VCaP (cell line): Measurements from ENCODE around the gene RPGRIP1.
"Not testable (repeated sequence)": the region's sequence is repeated elsewhere in the genome, so short reads cannot be mapped to it uniquely, and the experiment has no call there.

Experiments
- H3K27ac ChIP-seq: fragments of 450-650 bp; 2 replicates; pipeline ENCODE4 v1.5.1; 2017
- TF ChIP-seq, protein P1 (sequence below): fragments of 450-650 bp; conservative IDR thresholded peaks from 2 replicates; pipeline ENCODE4 v1.5.1; 2017; ENCODE audit warnings: mild to moderate bottlenecking, moderate library complexity

RPGRIP1 gene

DNA sequence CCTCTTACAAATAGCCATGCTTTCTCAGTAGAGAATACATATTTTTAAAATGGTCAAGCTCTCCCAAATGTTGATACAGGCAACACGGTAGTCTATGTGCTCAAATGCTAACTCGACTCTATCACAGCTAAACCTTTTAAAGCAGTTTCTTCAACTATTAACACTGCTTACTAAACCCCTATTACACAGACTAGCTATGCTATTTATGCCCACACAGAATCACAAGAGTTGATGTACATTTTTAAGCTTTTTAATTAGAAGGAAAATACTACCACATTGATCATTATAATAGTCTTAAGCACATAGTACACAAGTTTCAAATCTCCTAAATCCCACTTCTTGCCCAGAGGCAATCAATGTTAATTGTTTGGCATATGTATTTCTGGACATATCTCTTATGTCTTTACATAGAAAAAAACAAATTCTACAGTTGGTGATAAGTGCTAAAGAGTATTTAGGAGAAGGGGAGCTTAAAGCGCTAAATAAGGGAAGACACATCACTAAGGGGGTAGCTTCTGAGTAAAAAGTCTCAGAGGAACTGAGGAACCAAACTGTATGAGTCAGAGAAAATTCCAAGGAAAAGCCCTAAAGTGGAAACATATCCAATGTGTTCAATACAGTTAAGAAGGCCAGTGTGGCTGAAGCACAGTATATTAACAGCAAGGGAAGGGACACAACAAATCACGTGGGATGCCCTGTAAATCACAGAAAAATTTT lies 24.3 kb upstream of the RPGRIP1 start:
- TF ChIP-seq, protein P1, sequence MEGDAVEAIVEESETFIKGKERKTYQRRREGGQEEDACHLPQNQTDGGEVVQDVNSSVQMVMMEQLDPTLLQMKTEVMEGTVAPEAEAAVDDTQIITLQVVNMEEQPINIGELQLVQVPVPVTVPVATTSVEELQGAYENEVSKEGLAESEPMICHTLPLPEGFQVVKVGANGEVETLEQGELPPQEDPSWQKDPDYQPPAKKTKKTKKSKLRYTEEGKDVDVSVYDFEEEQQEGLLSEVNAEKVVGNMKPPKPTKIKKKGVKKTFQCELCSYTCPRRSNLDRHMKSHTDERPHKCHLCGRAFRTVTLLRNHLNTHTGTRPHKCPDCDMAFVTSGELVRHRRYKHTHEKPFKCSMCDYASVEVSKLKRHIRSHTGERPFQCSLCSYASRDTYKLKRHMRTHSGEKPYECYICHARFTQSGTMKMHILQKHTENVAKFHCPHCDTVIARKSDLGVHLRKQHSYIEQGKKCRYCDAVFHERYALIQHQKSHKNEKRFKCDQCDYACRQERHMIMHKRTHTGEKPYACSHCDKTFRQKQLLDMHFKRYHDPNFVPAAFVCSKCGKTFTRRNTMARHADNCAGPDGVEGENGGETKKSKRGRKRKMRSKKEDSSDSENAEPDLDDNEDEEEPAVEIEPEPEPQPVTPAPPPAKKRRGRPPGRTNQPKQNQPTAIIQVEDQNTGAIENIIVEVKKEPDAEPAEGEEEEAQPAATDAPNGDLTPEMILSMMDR: no peak
- no peak overlapping the region; the same call in 1 of the 2 replicates for H3K27ac ChIP-seq

DNA sequence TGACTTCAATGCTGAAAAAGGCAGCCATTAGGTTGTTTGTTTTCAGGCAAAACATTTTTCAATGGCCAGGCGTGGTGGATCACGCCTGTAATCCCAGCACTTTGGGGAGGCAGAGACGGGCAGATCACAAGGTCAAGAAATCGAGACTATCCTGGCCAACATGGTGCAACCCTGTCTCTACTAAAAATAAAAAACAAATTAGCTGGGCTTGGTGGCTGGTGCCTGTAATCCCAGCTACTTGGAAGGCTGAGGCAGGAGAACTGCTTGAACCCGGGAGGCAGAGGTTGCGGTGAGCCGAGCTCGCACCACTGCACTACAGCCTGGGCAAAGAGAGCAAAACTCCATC lies 23.8 kb upstream of the RPGRIP1 start:
- H3K27ac ChIP-seq: not testable (repeated sequence)

DNA sequence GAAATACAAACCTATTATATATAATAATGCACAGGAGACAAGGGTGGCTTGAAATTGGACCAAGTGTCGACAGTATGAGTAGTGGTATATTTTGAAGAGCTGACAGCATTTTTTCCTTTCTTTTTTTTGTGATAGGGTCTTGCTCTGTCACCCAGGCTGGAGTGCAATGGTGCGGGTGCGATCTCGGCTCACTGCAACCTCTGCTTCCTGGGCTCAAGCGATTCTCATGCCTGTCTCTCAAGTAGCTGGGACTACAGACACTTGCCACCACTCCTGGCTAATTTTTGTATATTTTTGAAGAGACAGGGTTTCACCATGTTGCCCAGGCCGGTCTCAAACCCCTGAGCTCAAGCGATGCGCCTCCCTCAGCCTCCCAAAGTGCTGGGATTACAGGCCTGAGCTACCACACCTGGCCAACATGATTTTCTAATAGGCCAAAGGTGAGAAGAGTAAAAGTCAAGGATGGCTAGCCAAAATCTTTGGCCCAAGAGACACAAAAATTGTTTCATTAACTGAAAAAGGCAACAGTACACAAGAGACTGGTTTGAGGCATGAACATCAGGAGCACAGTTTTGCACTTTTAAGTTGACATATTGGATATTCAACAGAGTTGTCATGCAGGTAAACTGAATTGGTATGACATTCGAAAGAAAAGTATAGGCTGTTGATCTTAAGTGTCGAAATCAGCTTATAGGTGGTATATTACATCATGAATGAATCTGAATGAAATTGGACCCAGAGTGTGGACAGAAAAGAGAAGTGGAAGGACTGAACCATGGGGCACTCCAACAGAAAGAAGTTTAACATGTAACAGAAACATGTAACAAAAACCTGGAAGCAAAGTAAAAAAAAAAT lies 23.1 kb upstream of the RPGRIP1 start:
- TF ChIP-seq, protein P1: no peak
- H3K27ac ChIP-seq: no peak overlapping the region; the same call in 1 of the 2 replicates

DNA sequence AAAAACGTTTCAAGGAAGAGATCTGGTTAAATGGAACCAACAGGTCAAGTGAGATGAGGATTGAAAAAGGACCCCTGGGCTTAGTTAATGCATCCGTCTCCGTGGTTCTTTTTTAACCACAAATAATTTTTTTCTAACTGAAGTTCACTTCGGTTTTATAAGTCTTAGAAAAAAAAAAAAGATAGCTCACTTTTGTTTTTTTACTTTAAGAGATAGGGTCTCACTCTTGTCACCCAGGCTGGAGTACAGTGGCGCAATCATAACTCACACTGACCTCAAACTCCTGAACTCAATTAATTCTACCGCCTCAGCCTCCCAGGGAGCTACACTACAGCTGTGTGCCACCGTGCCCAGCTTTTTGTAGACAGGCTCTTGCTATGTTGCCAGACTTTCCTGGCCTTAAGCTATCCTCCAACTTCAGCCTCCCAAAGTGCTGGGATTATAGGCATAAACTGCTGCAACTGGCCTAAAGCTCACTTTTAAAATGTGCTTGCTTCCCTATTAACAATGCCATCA lies 22.4 kb upstream of the RPGRIP1 start:
- H3K27ac ChIP-seq: no peak overlapping the region
- TF ChIP-seq, protein P1: no peak

DNA sequence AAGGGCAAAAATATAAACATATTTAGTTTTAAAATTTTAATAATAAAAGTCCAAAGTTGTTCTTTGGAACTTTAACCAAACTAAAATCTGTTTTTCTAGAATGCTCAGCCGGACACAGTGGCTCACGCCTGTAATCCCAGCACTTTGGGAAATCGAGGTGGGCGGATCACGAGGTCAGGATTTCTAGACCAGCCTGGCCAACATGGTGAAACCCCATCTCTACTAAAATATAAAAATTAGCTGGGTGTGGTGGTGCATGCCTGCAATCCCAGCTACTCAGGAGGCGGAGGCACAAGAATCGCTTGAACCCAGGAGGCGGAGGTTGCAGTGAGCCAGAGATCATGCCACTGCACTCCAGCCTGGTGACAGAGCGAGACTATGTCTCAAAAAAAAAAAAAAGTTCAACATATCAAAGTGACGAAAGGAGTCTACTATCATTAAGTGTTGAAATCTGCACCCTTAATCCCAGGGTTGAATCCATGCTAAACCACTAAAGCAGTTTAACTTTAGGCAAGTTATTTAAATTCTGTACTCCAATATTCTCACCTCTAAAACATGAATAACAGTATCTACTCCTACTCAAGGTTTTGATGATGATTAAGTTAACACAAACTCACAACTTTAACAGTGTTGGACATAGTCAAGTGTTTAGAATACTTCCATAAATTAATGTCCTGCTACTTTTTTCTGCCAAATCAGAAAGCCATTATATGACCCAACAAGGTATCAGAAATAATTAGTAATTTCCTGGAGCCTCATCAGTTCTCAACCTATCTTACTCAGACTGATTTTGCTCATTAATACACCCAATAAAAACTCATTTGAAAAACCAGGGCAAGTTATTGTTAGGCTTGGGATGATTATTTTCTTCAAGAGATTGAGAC lies 21.6 kb upstream of the RPGRIP1 start:
- TF ChIP-seq, protein P1: no peak
- H3K27ac ChIP-seq: no peak overlapping the region

DNA sequence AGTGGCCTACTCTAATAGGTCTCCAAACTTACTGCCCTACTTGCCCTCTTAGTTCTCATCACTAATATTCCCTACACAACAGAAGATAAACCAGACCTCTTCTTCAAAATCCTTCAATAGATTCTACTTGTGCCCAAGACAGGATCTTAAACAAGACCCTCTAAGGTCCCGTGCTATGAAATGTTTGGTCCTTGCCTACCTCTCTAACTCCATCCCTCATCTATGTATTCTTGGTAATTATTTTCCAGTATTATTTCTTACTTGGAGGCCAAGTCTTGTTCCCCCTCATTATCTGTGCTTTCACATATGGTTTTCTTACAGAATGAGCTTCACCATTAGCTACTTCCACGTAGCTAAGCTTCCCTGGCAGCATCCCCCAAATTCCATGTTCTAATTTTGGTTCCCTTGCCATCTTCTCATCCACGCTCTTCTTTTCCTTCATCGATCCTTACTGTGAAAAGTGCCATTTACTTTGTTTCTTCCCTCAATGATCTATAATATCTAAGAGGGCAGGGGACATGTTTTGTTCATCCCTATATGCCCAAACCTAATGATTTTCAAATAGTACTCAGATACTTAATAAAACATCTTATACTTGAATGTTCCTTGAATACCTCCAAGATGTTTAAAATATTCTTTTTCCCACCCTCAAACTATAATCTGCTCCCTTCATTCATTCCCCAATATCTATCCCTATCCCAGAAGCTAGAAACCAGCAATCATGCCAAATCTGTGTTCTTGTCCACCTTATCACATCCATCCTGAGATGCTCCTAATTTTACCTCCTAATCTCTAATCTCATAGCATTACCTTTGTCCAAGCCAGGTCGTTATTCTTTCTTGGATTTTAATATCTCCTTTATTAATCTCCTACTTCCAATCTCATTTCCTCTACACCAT lies 20.7 kb upstream of the RPGRIP1 start:
- no peak overlapping the region for H3K27ac ChIP-seq
- TF ChIP-seq, protein P1: no peak

DNA sequence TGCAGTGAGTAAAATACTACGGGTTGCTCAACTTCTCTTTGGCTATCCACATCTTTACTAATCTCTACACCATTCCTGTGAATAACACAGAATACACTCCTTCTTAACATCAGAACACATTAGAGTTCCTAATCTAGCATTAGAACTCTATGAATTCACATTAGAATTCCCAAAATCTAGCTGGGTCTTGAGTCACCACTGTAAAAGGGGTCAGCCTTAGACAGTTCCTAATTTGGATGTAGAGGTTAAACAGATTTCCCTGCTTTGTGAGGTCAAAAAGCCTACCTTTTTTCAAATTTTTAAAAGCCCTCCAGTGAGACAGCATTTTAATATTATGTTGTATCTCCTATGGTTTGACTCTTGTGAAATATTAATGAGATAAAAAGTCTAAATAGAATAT lies 18.1 kb upstream of the RPGRIP1 start:
- H3K27ac ChIP-seq: no peak overlapping the region

More for the DNA sequence above, 18.1 kb upstream of the RPGRIP1 start:
- TF ChIP-seq, protein P1: no peak
